ENCODE data around the gene RALBP1.

The RALBP1 gene

DNA sequence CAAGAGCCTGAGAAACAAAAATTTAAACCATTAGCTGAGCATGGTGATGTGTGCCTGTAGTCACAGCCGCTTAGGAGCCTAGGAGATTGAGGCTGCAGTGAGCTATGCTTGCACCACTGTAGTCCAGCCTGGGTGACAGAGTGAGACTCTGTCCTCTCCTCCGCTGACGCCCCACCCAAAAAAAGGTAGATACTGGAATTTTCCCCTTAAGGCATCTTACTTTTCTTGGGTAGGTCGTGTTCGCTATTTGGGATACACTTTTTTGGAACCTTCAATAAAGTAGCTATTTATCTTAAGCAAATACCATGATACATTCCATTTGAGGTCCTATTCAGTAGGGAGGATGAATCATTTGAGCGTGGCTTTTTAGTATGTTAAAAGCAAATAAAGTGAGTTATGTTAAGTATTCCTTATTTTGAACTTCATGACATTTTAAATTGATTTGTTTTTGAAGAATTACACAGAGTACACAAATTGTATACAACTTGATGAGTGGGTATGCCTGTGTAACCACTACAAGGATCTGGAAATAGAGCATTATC lies 38.7 kb downstream of the RALBP1 start:
- peak; percentile 8 for DNase-seq

DNA sequence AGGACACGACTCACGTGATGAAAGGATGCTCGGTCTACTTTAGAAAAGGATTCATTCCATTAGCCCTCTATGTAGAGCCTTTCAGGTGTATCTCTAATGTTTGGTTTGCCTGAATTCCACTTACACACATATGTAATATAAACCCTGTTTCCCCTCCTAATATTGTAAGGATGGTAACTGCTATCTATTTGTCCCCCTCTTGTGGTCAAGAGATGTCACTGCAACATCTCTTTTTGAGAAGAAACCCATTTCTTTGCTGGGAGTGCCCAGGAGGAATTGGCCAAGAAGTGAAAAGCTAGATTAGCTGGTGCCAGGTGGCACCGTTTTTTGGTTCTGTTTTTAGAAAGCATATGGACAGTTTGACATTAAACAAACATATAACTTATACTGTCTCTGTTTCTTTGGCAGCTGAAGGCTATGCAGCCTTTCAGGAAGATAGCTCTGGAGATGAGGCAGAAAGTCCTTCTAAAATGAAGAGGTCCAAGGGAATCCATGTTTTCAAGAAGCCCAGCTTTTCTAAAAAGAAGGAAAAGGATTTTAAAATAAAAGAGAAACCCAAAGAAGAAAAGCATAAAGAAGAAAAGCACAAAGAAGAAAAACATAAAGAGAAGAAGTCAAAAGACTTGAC lies 41.2 kb downstream of the RALBP1 start:
- peak; percentile 45 for DNase-seq

DNA sequence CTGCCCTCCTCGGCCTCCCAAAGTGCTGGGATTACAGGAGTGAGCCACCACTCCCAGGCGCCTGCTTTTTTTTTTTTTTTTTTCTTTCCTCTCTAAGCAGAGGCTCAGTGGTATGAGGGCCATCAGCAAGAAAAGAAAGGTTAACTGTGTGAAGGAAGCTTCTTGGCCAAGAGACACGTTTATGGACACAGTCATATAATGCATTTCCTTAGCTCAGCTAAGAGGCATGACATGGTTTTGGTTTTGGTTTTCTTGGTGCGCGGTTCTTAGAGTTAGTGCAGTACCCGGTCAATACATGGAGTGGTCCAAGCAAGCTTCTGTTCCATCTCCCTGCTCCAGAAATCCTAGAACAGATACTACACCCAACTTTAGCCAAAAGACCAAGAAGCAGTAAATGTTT lies 42.6 kb downstream of the RALBP1 start:
- no peak for DNase-seq

DNA sequence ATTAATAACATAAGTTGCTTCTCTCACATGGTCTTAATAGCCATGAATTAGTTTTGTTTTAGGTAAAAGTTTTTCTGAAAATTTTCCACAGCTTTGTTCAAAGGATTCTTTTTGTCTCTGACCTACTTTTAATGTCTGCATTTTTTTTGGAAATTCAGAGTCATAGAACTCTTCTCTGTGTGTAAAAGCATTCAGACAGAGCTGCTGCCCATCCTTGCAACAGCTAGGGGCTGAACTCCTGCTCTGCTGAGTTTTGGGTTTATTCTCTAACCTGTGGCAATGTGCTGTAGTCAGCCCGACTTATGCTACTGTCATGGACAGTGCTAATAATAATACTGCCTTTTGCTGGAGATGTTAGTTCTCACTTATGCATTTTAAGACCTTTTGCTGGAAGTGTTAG lies 44.1 kb downstream of the RALBP1 start:
- DNase-seq = no peak

DNA sequence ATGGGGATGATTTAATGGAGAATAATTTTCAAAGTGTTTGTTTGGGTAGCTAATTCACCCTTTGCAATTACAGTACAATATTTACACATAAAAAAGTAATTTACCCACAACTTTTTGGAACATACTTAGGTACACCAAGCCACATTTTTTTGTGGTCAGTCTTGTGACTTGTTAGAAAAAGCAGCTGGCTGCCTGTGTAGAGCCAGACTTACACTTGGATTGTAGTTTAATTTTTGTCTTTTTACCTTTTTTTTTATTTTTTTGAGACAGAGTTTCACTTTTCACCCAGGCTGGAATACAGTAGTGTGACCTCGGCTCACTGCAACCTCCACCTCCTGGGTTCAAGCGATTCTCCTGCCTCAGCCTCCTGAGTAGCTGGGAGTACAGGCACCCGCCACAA lies 45.4 kb downstream of the RALBP1 start:
- DNase-seq = no peak

DNA sequence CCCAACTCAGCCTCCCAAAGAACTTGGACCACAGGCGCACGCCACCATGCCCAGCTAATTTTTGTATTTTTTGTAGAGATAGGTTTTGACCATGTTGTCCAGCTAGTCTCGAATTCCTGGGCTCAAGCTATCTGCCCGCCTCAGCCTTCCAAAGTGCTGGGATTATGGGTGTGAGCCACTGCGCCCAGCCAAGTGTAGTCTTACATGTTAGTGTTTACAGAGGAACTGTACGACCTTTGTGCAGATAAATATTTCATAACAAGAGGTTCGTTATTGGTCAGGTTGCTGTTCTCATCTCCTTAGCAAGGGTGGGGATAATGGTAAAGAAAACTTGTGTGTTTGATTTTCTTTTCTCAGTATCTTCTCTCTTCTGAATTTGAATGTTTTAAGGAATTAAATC lies 46.5 kb downstream of the RALBP1 start:
- no peak for DNase-seq

DNA sequence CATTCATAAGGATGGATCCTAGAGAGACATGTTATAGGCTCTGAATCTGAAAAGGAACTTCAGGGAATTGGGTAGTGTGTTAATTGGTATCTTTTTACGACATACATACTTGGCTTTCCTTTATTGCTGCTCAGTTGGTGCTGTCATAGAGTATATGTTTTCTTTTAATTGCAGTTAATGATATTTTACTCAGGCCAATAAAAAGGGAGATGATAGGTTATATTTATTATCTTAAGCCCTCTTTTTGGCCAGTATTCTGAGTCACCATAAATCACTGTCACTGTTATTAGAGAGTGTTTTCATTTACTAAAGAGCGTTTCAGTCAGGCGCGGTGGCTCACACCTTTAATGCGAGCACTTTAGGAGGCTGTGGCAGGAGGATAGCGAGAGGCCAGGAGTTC lies 47.6 kb downstream of the RALBP1 start:
- no peak for DNase-seq

DNA sequence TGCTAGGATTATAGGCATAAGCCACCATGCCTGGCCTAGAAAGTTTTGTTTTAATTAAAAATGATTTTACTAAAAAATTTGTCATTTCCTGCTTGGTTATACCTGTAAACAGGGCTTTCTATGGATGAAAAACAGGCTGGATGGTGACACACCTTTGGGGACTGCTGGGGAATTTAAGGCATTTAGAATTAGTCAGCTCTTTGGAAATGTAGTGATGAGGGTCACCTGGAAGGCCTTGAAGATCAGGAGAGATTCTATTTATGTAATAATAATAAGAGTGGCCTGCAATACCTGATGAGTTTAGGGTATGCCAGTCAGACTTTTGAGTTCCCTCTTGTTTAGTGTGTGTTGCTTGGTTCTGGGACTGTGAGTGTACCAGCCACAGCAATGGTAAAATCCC lies 51.1 kb downstream of the RALBP1 start:
- peak; percentile 11 for DNase-seq

DNA sequence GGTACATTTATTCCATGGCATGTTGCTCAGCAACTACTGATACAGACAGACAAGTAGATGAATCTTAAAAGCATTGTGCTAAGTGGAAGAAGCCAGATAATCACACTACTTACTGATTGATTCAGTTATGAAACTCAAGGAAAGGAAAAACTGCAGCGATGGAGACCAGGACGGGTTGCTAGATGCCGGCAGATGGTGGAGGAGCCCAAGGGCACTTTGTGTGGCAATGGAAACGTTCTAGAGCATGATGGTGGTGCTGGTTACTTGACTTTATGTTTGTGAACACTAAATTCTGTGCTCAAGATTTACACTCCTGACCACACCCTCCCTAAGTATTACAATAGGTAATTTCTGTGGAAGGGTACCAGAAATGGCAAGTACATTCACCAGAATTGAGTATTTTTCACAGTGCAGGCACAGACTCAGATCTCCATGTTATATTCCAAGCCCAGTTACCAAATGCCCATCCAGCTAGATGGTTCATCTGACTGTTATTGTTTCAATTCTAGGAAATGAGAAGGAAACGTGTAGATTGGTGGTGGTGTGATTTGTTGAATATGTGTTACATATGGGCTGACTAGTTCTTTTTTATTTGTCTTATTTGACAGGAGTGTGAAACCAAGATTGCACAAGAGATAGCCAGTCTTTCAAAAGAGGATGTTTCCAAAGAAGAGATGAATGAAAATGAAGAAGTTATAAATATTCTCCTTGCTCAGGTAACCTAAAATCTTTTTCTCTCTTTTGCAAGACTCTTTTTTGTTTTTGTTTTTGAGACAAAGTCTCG lies 55.1 kb downstream of the RALBP1 start:
- DNase-seq = no peak

DNA sequence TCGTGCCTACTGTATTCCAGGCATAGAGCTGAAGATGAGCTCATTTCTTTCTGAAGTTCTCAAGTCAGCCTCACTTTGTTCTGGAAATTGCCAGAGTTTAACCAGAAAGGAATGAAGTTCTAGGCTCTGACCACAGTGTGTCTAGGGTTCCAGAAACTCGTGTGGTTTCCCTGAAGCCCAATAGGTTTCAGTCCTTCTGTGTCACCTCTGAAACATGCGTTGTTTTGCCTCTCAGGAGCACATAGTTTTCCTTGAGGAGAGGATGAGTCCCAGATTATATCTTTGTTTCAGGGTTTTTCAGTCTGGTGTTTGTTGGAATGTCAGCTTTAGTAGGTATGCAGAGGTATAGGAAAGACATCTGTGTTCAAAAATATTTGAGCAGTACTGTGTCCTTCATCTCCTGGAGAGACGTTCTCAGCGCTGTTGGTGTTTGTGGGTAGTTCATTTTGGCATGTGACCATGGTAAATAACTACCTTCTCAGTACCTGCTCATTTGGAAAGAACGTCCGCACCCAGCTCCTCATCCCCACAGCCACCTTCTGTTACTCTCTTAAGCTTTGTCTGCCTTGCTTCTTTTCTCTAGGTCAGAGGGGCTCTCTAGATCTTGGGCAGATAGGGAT lies 56.6 kb downstream of the RALBP1 start:
- DNase-seq = no peak

DNA sequence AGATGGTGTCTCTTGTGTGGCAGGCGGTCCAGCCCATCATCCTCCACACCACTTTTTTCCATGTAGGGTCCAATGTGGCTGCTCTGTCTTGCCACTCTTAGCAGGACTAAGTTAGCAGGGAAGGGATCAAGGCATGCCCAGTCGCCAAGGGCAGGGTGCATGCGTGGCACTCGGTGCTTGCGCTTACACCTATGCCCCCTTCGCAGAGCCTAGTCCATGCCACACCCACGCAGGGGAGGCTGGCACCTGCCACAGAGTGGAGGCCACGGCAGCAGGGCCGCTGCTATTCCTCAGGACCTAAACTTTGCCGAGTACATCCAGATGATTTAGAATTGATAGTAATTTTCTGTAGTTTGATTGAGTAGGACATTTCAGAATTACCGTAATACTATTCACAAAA lies 59.5 kb downstream of the RALBP1 start:
- DNase-seq = no peak

DNA sequence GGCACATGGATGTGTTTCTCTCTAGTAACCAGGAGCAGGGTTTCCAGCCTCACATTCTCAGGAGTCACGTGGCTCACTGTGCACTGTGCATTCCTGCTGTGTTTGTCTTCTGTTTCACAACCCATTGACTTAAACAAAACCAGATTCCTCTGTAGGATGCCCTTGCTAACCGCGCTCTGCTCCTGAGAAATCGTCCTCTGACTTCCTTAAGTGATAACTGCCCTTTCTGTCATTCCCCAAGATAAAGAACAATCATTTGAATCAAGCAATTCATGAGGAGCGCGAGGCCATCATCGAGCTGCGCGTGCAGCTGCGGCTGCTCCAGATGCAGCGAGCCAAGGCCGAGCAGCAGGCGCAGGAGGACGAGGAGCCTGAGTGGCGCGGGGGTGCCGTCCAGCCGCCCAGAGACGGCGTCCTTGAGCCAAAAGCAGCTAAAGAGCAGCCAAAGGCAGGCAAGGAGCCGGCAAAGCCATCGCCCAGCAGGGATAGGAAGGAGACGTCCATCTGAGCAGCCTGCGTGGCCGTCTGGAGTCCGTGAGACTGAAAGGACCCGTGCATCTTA lies 60.2 kb downstream of the RALBP1 start:
- DNase-seq = peak; percentile 59

DNA sequence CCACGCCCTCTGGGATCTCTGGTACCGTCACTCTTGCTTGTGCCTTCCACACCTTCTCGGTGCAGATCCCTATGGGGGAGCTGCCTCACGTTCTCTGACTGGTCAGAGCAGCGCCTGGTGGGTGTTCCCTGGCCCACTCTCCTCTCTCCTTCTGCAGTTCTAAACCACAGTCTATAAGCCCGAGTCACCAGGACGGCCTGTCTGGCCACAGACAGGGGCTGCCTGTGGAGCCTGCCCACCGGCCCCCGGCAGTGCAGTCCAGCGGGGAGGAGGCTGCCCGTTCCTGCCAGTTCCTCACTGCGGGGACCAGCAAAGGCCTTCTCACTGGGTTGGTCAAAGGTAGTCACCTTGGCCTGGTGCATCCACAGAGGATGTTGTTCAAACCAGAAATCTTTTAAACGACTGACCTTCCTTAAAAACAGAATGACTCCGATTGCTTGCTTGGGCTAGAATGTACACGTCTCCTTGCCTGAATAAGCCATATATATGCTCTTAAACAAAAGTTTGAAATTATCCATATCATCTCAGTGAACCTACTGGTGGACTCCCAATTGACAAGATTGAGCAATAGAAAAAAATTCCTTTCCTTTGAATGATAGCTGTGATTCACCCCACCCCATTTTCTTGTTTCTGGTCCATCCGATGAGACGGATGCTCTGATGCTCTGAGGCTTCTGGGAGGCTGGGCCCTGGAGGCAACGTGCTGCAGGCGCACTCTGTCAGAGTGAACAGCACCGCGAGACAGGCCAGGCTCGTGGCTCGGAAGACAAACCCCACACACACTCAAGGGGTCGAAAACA lies 61.2 kb downstream of the RALBP1 start:
- DNase-seq = peak; percentile 3

DNA sequence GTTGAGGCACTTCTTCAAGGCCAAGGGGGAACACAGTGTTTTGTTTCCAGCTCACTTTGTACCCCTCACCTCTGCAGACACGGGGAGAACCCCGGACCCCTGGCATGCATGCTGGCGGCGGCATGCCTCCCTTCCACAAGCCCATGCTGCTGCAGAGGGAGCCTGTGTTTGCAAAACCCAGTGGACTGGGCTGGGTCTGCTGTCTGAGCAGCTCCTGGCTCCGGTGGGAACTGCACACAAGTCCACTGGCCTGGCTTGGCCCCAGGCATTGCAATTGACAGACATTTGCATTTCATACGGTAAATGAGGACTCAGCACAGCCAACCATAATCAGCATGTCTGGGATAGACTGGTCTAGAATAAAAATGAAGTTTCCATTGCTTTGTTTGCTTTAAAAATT lies 62.4 kb downstream of the RALBP1 start:
- DNase-seq = no peak

DNA sequence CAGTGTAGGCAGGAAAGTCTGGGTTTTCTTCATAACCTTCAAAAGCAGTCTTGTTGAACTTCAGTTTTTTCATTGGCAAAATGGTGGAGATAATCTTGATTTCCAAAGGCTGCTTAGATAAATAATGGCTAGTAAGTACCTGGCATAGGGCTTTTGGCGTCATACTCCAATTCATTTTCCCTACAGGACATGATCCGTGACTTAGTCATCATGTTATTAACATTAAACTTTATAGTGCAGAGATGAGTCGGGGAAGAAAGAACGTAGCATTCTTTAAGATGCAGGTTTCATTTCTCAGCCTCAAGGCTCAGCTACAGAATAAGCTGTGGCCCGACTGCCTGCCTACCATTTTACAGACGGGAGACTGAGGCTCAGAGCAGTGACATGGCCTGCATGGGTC lies 64.0 kb downstream of the RALBP1 start:
- DNase-seq = no peak

DNA sequence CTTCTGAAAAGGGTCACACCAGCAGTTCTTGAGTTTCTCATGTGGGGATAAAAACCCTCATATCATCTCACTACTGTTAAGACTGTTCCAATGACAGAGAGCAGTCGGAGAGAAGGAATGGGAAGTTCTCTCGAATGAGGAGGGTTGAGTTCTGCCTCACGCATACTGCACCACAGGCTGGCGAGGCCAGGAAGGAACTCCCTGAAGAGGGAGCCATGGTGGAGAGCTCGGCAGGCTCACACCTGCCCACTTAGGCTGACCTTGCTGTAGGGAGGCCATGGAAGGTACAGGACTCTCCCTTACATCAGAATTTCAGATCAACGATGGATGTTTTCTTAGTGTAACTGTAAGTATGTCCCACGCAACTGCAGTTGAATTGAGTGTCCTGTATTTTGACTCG lies 64.6 kb downstream of the RALBP1 start:
- no peak for DNase-seq

DNA sequence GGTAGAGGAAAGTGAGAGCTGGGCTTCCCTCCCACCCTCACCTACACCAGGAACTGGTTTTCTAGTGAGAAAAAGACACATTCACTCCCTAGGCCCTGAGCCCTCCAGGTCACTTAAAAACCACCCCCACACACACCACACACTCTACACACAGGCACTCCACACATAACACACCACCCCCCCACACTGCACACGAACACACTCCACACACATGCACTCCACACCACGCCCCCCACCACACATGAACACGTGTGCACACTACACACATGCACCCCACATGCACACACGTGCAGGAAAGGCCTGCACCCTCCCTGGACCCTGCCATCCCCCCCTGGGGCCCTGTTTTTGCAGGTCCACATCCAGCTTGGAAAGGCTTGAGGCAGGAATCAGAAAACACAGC lies 67.6 kb downstream of the RALBP1 start:
- DNase-seq = no peak

DNA sequence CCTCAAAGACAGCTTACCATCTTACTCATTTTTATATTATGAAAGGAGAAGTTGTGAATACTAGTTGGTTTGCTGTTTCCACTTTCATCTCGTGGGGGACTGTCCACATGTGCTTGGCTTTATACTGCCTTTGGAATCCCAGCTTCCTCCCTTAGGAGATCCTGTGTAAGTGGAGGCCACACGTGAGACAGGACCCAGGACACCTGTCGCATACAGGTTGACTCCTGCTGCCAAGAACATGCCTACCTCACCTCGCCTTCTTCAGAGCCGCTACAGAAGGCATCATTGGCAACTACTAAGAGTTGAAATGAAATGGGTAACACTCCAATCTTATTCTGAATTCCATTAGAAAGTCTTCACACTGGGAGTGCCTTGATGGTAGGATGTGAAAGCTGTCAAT lies 69.7 kb downstream of the RALBP1 start:
- DNase-seq = no peak

DNA sequence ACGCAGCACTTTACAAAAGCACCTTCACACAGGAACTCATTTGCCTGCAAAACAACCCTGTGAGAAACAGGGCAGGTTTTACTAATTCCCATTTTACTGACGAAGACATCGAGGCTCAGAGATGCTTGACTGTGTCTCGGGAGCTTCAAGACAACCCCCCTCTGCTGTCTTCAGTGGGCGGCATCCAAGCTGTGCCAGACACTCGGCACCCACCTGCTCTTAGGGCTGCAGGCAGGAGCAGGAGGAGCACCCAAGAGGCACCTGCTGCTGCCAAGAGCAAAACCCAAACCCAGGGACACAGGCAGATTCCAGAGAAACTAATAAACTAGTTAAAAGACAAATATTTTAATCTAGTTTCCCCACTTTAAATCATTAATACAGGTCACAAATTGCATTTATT lies 71.2 kb downstream of the RALBP1 start:
- DNase-seq = no peak

DNA sequence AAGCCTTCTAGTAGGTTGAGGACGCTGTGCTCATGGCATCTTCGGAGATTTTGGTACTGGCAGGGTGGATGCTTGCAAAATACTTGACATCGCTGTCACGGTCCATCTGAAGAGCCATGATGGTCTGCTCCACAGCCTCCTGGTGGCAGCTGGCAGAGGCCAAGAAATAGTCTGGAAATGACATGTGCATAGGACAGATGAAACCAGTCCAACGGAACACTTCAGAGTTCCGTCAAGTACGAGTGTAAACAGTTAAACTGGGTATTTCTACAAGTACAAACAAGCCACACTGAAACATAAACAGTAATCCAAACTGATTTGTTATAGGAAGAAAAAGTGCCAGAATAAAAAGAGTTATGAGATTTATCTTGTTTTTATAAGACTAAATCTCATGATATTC lies 72.5 kb downstream of the RALBP1 start:
- DNase-seq = no peak

DNA sequence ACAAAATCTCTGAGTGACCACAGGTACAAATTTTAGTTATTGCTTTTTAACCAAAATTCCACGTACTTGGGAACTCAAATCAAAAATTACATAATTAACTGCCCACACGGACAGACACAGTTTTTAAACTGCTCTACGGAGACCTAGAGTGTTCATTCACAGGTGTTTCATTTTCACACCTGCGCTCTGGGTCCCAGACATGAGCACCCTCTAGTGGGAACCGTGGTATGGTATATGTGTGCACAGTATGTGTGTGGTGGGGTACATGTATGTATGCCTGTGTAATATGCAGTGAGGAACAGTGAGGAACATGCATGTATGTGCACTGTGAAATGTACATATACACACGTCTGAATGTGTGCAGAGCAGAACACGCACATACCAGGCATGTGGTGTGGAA lies 74.1 kb downstream of the RALBP1 start:
- no peak for DNase-seq

DNA sequence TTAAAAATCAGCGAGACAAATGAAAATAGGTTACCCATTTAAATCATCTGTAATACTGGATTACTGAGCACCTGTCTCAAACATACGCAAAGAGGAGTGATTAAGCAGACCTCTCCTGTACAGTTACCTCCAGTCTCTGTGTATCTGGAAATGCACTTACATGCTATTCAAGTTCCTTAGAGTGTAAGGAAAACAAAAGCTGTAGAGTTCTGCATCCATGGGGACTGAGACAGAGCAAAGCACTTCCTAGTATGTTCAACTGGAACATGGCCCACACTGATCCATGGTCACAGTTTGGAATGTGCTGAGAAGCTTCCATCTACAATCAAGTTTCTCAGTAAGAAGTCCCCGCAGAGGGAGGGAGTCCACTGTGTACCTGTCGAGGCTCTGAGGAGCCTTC lies 75.1 kb downstream of the RALBP1 start:
- DNase-seq = no peak

DNA sequence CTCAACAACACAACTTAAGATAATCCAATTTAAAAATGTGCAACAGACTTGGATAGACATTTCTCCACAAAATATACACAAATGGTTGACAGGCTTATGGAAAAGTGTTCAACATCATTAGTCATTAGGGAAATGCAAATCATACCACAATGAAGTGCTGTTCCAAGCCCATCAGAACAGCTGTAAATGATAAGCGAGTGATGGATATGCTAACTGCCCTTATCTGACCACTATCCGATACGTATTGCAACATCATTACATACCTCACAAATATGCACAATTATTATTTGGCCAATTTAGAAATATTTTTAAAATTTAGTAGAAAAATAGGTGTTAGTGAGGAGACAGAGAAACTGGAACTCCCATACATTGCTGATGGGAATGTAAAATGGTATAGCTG lies 76.9 kb downstream of the RALBP1 start:
- no peak for DNase-seq
